ENCODE data around the gene MRPL42.

The MRPL42 gene

DNA sequence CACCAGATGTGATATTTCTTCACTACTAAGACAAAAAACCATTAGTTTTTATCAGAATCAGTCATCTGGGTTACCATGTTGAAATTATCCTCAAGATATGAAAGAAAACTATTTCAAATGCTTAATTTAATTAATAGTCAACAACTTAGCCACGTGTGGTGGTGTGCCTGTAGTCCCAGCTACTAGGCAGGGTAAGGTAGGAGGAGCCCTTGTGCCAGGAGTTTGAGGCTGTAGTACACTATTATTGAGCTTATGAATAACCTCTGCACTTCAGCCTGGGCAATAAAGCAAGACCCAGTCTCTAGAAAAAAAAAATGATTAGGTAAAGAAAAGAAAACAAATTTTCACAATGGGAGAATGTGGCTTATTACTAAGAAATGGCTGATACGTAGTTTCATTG, 33.4 kb downstream of the MRPL42 start:
- DNase-seq: no peak

DNA sequence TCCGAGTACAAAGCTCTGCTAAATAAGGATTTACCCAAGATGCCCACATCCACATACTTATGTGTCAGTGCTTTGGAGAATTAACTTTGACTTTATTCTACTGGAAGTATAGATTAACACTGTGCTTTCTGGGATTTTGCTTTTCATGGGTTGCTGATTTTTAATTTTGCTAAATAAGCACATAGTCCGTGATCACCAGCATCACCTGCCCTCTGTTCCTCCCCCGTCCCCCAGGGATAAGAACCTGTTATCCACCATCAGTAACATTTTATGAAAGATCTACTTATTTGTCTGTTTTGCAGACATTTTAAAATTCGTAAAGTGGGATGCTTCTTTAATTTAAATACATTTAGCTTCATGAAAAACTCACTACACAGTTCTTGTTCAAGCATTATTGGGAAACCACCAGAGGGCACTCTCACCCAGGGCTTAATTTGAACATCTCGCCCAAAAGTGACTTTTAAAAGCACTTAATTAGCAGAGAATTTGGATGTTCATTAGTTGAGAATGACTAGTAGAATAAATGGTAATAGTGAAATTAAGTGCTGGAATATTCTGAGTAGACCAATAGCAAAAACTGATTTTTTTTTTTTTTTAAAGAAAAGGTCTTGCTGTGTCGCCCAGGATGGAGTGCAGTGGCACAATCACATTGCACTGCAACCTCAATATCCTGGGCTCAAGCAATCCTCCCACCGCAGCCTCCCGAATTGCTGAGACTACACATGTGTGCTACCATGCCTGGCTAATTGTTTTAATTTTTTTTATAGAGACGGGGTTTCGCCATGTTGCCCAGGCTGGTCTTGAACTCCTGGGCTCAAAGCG, 35.7 kb downstream of the MRPL42 start:
- DNase-seq: peak; percentile 15

DNA sequence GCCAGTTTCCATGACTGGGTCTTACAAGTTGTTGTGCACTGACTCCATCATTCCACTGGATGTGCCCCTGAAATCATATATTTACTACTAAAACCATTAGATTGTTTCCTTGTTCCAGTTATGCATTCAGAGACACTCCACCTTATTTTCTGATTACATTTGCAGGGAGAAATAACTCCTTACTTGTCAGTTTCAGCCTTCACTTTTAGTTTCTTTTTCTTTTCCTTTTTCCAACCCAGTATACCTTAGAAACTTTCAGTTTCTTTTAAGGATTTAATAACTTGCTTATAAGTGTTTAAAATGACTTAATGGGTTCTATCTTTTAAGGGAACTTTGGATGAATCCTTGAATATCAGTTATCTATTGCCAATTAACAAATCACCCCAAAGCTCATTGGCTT, 39.9 kb downstream of the MRPL42 start:
- DNase-seq: no peak

DNA sequence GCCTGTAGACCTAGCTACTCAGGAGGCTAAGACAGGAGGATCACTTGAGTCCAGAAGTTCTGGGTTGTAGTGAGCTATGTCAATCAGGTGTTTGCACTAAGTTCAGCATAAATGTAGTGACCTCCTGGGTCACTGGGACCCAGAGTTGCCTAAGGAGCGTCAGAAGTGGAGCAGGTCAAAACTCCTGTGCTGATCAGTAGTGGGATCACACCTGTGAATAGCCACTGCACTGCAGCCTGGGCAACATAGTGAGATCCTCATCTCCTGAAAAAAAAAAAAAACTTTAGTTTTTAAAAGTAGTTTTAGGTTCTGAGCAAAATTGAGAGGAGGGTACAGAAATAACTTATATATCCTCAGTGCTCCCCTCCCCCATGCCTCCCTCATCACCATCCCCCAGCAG, 42.2 kb downstream of the MRPL42 start:
- no peak for DNase-seq

- peak; percentile 17 for DNase-seq
Measured at GRCh38 chr12:93514853-93515252, 47.5 kb downstream of the MRPL42 start.

DNA sequence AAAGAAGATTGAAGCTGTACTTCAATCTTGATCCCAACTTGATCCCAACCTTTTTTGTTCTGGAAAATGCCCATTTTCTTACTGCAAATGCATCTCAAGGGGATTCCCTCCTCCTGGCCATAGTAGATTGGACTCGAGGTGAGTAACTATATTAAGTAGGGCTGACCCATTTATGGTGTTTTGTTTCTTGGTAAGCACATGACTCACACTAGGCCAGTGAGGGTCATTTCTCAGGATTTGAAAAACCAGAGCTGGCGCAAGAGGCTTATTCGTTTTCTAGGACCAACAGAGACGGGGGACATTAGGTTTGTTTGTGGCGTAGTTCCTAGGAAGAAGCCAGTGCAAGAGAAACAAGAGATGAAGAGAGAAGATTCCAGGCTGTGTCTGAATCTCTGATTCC, 51.4 kb downstream of the MRPL42 start:
- DNase-seq: no peak

DNA sequence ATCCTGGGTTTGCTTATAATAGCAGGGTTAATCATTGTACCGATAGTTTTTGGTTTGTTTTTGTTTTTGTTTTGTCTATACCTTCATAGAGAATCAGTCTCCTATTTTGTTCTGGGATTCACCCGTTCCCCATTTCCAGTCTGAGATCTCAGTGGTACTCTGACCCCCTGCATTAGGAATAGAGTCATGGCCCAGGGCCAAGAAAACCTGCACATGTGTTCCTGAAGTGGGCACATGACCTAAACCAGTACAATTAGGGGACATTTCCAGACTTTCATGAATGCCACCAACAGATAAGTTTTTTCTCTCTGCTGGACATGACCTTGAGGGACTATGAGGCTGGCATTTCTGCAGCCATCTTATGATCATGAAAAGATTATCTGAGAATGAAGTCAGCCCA, 52.5 kb downstream of the MRPL42 start:
- DNase-seq: no peak

DNA sequence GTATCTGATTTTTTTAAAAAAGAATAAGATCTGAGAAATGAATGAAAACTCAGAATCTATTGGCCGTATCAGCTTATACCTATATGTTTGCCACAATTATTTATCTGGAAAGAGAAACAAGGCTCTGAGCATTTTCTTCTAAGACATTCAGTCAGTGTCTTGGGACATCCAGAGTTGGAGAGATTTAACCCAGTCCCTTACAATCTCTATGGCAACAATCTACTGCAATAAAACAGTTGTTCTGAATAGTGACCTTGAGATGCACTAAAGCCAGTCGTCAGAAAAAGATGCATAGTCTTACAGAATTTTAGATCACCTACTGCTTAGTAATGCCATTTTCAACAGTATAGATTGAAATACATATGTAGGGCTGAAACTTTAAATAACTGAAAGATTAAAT, 53.1 kb downstream of the MRPL42 start:
- DNase-seq: no peak

- no peak for DNase-seq
Measured at GRCh38 chr12:93521225-93522080, 54.1 kb downstream of the MRPL42 start.

DNA sequence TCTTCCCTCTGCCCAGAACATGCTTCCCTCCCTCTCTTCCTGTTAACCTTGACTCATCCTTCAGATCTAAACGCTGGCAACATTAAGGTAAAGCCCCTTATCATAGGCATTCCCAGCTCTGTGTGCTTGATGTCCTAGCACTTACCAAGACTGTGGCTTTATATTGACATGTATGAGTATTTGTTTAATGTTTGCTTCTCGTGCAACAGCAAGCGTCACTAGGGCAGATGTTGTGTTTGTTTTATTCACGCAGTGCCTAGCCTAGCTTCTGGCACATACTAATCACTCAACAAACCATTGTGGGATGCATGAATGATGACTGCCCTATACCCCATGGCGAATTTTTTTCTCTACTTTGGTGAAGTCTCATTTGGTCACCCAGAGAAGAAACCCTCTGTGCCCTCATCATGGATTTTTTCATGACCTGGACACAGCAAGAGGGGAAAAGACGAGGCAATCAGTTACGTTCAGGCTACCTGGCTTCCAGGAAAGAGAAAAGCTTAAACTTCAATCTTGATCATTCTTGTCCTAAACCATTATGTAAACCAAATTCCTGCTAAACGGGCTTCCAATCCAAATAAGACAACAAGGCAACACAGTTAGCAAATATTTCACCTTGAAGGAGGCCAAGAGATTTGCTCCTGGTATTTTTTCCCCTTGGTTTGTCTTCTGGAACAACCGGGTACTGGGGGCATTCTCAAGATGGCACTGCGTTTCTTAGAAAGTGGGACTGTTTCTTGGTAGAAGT, 57.2 kb downstream of the MRPL42 start:
- no peak for DNase-seq

DNA sequence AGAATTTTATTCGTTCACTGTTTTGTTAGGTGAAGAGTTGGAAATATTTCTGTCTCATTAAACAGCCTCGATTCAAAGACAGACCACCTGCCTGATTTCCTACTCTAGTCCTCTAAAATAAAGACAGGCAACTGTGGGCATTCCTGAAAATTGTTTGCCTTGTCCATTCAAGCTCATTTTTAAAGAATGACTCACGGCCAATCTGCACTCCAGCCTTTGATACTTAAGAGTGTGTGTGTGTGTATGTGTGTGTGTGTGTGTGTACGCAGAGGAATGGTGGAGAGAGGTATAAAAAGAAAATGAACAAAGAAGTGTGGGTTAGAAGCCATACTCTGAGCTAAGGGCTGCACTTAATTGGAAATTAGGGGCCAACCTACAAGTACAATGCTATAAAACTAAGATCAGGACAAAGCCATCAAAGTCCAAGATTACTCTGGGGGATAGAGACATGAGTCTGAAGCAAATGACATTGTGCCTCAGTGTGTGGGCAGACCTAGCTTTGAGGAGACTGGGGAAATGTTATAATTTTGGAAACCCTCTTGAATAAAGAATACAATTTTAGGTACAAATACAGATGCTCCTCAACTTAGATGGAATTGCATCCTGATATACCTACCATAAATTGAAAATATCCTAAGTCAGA, 59.6 kb downstream of the MRPL42 start:
- DNase-seq: peak; percentile 93

DNA sequence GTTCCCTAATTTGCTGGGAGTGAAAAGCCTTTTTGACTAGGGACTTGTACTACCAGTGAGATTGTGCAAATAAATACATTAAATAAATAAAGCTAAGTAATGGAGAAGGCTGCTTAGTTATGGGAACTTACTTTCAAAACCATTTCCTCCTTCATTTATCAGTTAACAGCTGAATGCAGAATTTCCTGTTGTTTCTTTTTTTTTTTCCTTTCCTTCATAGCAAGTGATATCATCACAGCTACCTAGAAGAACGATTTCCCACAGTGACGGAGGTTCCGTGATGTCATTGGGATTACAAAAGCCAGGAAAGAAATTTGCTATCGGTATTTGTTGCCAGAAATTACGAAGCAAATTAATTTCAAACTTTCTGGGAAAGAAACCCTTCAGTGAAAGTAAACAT, 63.0 kb downstream of the MRPL42 start:
- DNase-seq: no peak

DNA sequence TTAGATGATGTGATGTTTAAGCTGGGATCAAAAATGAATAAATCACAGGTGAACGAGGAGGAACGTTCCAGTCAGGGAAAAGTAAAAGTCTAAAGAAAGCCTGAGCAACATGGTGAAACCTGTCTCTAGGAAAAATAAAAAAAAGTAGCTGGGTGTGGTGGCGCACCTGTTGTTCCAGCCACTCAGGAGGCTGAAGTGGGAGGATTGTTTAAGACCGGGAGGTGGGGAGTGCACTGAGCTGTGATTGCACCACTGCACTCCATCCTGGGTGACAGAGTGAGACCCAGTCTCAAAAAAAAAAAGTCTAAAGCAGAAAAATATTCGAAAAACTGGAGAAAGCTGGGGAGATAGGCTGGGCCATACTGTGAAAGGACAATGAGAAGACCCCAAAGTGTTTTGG, 66.0 kb downstream of the MRPL42 start:
- DNase-seq: no peak

GRCh38 chr12:93536111-93536765, 68.9 kb downstream of the MRPL42 start:
- DNase-seq: no peak

GRCh38 chr12:93536766-93537488, 69.6 kb downstream of the MRPL42 start:
- no peak for DNase-seq

DNA sequence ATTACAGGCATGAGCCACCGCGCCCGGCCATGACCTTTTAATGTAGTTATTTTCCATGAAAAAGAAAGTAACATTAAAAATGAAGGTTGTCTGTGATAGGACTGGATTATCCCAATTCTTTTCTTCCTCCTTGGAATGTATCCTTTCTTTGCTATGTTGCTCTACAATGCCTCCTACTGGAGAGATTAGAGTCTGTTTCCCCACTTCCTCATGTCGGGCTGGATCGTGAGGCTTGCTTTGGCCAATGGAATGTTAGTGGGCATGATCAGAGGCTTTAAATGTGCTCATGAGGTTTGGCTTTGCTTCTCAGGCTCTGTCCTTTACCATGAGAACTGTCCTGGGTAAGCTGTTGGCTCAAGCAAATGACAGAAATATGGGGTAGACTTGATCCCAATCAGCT, 70.5 kb downstream of the MRPL42 start:
- DNase-seq: no peak

- DNase-seq: no peak
Measured at GRCh38 chr12:93539821-93540220, 72.5 kb downstream of the MRPL42 start.

DNA sequence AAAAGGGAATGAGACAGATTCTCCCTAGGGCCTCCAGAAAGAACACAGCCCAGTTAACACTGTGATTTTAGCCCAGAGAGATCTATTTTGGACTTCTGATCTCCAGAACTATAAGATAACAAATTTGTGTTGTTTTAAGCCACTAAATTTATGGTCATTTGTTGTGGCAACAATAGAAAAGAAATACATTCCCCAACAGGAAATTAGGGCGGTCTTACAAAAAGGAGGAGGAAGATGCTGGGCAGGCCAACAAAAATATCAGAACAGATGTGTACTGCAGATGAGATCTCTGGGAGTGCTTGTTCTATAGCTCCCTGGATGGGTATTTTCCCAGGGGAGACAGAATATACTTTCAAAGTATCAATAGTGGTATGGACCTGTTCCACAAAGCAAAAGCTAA, 73.2 kb downstream of the MRPL42 start:
- no peak for DNase-seq

DNA sequence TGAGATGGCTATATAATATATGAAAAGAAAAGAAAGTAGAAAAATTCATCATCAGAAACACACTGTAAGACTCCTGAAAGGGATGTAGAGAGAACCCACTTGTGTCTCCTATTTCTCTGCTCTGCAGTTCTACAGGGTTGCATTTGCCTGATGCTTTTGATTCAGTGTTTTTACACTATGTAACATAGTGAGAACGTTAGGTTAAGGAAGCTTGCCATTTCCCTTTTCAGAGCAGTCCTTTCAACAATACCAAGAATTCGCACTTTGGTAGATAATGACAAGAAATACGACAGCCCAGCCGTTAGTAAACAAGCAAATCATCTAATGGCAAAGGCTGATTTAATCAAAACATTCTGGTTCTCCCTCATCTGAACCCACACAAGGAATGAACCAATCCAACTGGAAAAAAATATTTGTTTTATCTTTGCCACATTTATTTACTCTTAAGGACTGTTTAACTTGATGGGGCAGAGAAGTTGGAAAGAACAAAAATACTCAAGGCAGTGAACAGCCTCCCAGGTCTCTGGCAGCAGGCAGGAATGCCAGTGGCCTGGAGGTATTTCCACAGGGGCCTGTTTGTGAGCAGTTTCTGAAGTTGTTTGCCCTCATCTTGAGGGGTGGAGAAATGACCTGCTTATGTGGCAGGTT, 74.4 kb downstream of the MRPL42 start:
- DNase-seq: no peak

GRCh38 chr12:93547778-93548177, 80.5 kb downstream of the MRPL42 start:
- no peak for DNase-seq

DNA sequence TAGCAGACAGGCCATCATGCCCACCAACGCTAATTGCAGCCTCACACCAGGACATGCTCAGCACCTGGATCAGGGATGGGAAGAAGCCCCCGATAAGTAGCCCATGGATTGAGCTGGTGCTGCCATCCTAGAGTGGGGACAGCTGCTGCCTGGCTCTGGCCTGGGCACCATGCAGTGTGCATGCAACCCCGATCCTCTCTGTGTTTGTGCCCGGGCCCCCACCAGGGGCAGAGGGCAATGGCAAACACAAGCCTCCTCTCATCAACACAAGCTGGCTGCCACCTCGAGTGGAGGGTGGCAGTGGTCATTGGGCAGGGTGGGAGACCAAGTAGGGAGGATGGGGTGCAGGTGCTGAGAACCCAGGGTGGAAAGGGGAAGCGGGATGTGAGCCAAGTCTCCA, 81.9 kb downstream of the MRPL42 start:
- no peak for DNase-seq
